Measurements from ENCODE around the gene AQP6. TPM values are rescaled to one million over a fixed set of nuclear protein-coding genes. Genes with fewer than 3 reads are reported as not detected.

The AQP6 gene
- total RNA-seq, 1 donor from 2014 or later: not detected

GRCh38 chr12:49942921-49943624 lies 29.7 kb upstream of the AQP6 start:
- no peak for DNase-seq (ENCODE audit: low read depth in 2 of 2)

GRCh38 chr12:49943625-49943960 lies 29.2 kb upstream of the AQP6 start:
- DNase-seq (ENCODE audit: low read depth in 2 of 2): no peak

- no peak for DNase-seq (ENCODE audit: low read depth in 2 of 2)
Measured at GRCh38 chr12:49944046-49944445, 28.7 kb upstream of the AQP6 start.

- no peak for DNase-seq (ENCODE audit: low read depth in 2 of 2)
Measured at GRCh38 chr12:49944718-49945117, 28.0 kb upstream of the AQP6 start.

GRCh38 chr12:49945394-49946080 lies 27.2 kb upstream of the AQP6 start:
- peak; percentile 86 to 88 for DNase-seq (ENCODE audit: low read depth in 2 of 2)

- no peak for DNase-seq (ENCODE audit: low read depth in 2 of 2)
Measured at GRCh38 chr12:49946086-49946485, 26.7 kb upstream of the AQP6 start.

- no peak for DNase-seq (ENCODE audit: low read depth in 2 of 2)
Measured at GRCh38 chr12:49946497-49946896, 26.2 kb upstream of the AQP6 start.

- DNase-seq (ENCODE audit: low read depth in 2 of 2): no peak
Measured at GRCh38 chr12:49947593-49948226, 25.0 kb upstream of the AQP6 start.

GRCh38 chr12:49948866-49949845 lies 23.6 kb upstream of the AQP6 start:
- DNase-seq (ENCODE audit: low read depth in 2 of 2): no peak

- DNase-seq (ENCODE audit: low read depth in 2 of 2): no peak
Measured at GRCh38 chr12:49949866-49950265, 22.9 kb upstream of the AQP6 start.

GRCh38 chr12:49950273-49951251 lies 22.2 kb upstream of the AQP6 start, which contains the start of gene AQP2:
Gene AQP2 (plus strand): TSS chr12:49950737. CDS start chr12:49950831, 94 bp downstream.
- no peak for DNase-seq (ENCODE audit: low read depth in 2 of 2)

GRCh38 chr12:49951411-49952240 lies 21.1 kb upstream of the AQP6 start:
- no peak for DNase-seq (ENCODE audit: low read depth in 2 of 2)

GRCh38 chr12:49952391-49953055 lies 20.2 kb upstream of the AQP6 start:
- DNase-seq (ENCODE audit: low read depth in 2 of 2): no peak

- no peak for DNase-seq (ENCODE audit: low read depth in 2 of 2)
Measured at GRCh38 chr12:49953151-49953550, 19.6 kb upstream of the AQP6 start.

- DNase-seq (ENCODE audit: low read depth in 2 of 2): no peak
Measured at GRCh38 chr12:49953961-49954846, 18.5 kb upstream of the AQP6 start.

- DNase-seq (ENCODE audit: low read depth in 2 of 2): no peak
Measured at GRCh38 chr12:49954863-49955830, 17.6 kb upstream of the AQP6 start.
